HepG2 (cell line): ENCODE data around the gene TRIM59. TPM values are rescaled to one million over a fixed set of nuclear protein-coding genes. Genes with fewer than 3 reads are reported as not detected.

Experiments
- CEBPB ChIP-seq: IDR thresholded peaks from 2 replicates; pipeline ENCODE4 v1.6.1; 2011; ENCODE audit warnings: low read depth, low read length, improper control_type of control experiment, borderline replicate concordance
- ELF1 ChIP-seq: sonication (generic); formaldehyde crosslinking; IDR thresholded peaks from 2 replicates; pipeline ENCODE4 v1.4.0; 2020; ENCODE audit warnings: missing genetic modification reagents
- ELF4 ChIP-seq: sonication (generic); formaldehyde crosslinking; IDR thresholded peaks from 2 replicates; pipeline ENCODE4 v1.5.0; 2020; ENCODE audit warnings: missing genetic modification reagents, mild to moderate bottlenecking, moderate library complexity, borderline replicate concordance
- FOXC1 ChIP-seq: sonication (generic); formaldehyde crosslinking; IDR thresholded peaks from 2 replicates; pipeline ENCODE4 v1.8.0; 2022; ENCODE audit warnings: mild to moderate bottlenecking, missing genetic modification reagents, borderline replicate concordance
- HNRNPLL ChIP-seq: fragments of 200-400 bp; formaldehyde crosslinking; IDR thresholded peaks from 2 replicates; pipeline ENCODE4 v1.6.1; 2017; ENCODE audit warnings: mild to moderate bottlenecking, low read depth, low read length; ENCODE audit not compliant: poor library complexity, severe bottlenecking
- HOXA5 ChIP-seq: sonication (generic); formaldehyde crosslinking; IDR thresholded peaks from 2 replicates; pipeline ENCODE4 v1.4.0; 2020; ENCODE audit warnings: missing genetic modification reagents
- IRF2 ChIP-seq: IDR thresholded peaks from 2 replicates; pipeline ENCODE4 v1.6.1; 2018; ENCODE audit warnings: missing genetic modification reagents, missing compliant biosample characterization
- KDM2A ChIP-seq: sonication (generic); formaldehyde crosslinking; IDR thresholded peaks from 2 replicates; pipeline ENCODE4 v1.4.0; 2020; ENCODE audit warnings: low read depth, missing genetic modification reagents, borderline replicate concordance
- KLF12 ChIP-seq: sonication (generic); formaldehyde crosslinking; IDR thresholded peaks from 2 replicates; pipeline ENCODE4 v1.4.0; 2020; ENCODE audit warnings: missing genetic modification reagents, borderline replicate concordance
- KMT2A ChIP-seq: sonication (generic); formaldehyde crosslinking; IDR thresholded peaks from 2 replicates; pipeline ENCODE4 v1.4.0; 2020; ENCODE audit warnings: missing genetic modification reagents
- NBN ChIP-seq: fragments of 450-650 bp; conservative IDR thresholded peaks from 2 replicates; pipeline ENCODE4 v1.6.1; 2017
- PHF8 ChIP-seq: sonication (generic); formaldehyde crosslinking; IDR thresholded peaks from 2 replicates; pipeline ENCODE4 v1.5.0; 2020; ENCODE audit warnings: missing genetic modification reagents
- RBFOX2 ChIP-seq: fragments of 200-400 bp; formaldehyde crosslinking; IDR thresholded peaks from 2 replicates; pipeline ENCODE4 v1.6.1; 2017; ENCODE audit warnings: low read depth, mild to moderate bottlenecking, low read length
- SMARCE1 ChIP-seq: fragments of 450-650 bp; IDR thresholded peaks from 2 replicates; pipeline ENCODE4 v1.6.1; 2017; ENCODE audit warnings: borderline replicate concordance
- STAG1 ChIP-seq: sonication (generic); formaldehyde crosslinking; IDR thresholded peaks from 2 replicates; pipeline ENCODE4 v1.4.0; 2020; ENCODE audit warnings: missing genetic modification reagents
- U2AF2 ChIP-seq: fragments of 200-400 bp; formaldehyde crosslinking; IDR thresholded peaks from 2 replicates; pipeline ENCODE4 v1.6.1; 2017; ENCODE audit warnings: low read depth, mild to moderate bottlenecking, low read length
- YEATS4 ChIP-seq: sonication (generic); formaldehyde crosslinking; IDR thresholded peaks from 2 replicates; pipeline ENCODE4 v1.4.0; 2020; ENCODE audit warnings: missing genetic modification reagents, borderline replicate concordance
- ZMAT3 ChIP-seq: sonication (generic); formaldehyde crosslinking; conservative IDR thresholded peaks from 2 replicates; pipeline ENCODE4 v1.7.0; 2021; ENCODE audit warnings: missing genetic modification reagents
- ZNF10 ChIP-seq: sonication (generic); formaldehyde crosslinking; IDR thresholded peaks from 2 replicates; pipeline ENCODE4 v1.4.0; 2020; ENCODE audit warnings: mild to moderate bottlenecking, low read depth, missing genetic modification reagents, borderline replicate concordance
- ZNF138 ChIP-seq: sonication (generic); formaldehyde crosslinking; IDR thresholded peaks from 2 replicates; pipeline ENCODE4 v1.5.0; 2020; ENCODE audit warnings: mild to moderate bottlenecking, low read depth, missing genetic modification reagents
- ZNF350 ChIP-seq: sonication (generic); formaldehyde crosslinking; IDR thresholded peaks from 2 replicates; pipeline ENCODE4 v1.4.0; 2020; ENCODE audit warnings: mild to moderate bottlenecking, low read depth, missing genetic modification reagents, borderline replicate concordance
- ZNF446 ChIP-seq: sonication (generic); formaldehyde crosslinking; IDR thresholded peaks from 2 replicates; pipeline ENCODE4 v1.5.0; 2020; ENCODE audit warnings: mild to moderate bottlenecking, missing genetic modification reagents
- ZNF574 ChIP-seq: sonication (generic); formaldehyde crosslinking; IDR thresholded peaks from 2 replicates; pipeline ENCODE4 v1.4.0; 2020; ENCODE audit warnings: missing genetic modification reagents
- ZNF670 ChIP-seq: sonication (generic); formaldehyde crosslinking; IDR thresholded peaks from 2 replicates; pipeline ENCODE4 v1.8.0; 2022; ENCODE audit warnings: mild to moderate bottlenecking, missing genetic modification reagents, borderline replicate concordance
- ZNF709 ChIP-seq: sonication (generic); formaldehyde crosslinking; IDR thresholded peaks from 2 replicates; pipeline ENCODE4 v1.5.0; 2020; ENCODE audit warnings: mild to moderate bottlenecking, missing genetic modification reagents
- ZNF746 ChIP-seq: sonication (generic); formaldehyde crosslinking; IDR thresholded peaks from 2 replicates; pipeline ENCODE4 v1.8.0; 2022; ENCODE audit warnings: mild to moderate bottlenecking, missing genetic modification reagents
- ZNF772 ChIP-seq: sonication (generic); formaldehyde crosslinking; IDR thresholded peaks from 2 replicates; pipeline ENCODE4 v1.5.0; 2020; ENCODE audit warnings: mild to moderate bottlenecking, missing genetic modification reagents
- ZSCAN31 ChIP-seq: sonication (generic); formaldehyde crosslinking; IDR thresholded peaks from 2 replicates; pipeline ENCODE4 v1.5.0; 2020; ENCODE audit warnings: low read depth, mild to moderate bottlenecking, missing genetic modification reagents
- polyA plus RNA-seq, 8 experiments: library from polyadenylated mRNA; depleted of rRNA in 3 of 8; stranded (reverse) in 7 of 8; unstranded in 1 of 8; fragments of >200 nt; fragmentation: Illumina TruSeq in 4 of 8; extraction: Trizol in 4 of 8; gene quantifications; 2 replicates each; pipeline versions ENCODE4 v1.2.1 to v1.2.3, GENCODE V29; 2011 to 2016; ENCODE audit warnings: low read depth in 4 of 8, missing spikeins in 1 of 8, mixed read lengths in 1 of 8; ENCODE audit not compliant: insufficient read depth in 1 of 8
- total RNA-seq, 5 experiments: library from RNA; depleted of rRNA; stranded (reverse); fragments of >200 nt; fragmentation: Illumina TruSeq; extraction: Trizol; gene quantifications; 2 replicates each; pipeline ENCODE4 v1.2.3, GENCODE V29; 2016; ENCODE audit warnings: low read depth in 1 of 5
- TF ChIP-seq, protein P1 (sequence below): IDR thresholded peaks from 2 replicates; pipeline ENCODE4 v1.6.1; 2012; ENCODE audit warnings: inconsistent platforms

Gene TRIM59
- total and polyA plus RNA-seq, 2 of the 13 experiments (the other 11 are each of a cell fraction or from before 2014, with no cell fraction given), result 1.3 to 3.2 TPM

GRCh38 chr3:160400030-160400701 lies 49.4 kb downstream of the TRIM59 start (continued):
- TF ChIP-seq ZNF10 (no peak), ZNF574 (CRISPR knock-in tag) (0 out of 2 replicates have a peak, but pooled peaks have one; percentile 9), IRF2 (CRISPR knock-in tag) (0 out of 2 replicates have a peak, but pooled peaks have one; percentile 2), RBFOX2 (0 out of 2 replicates have a peak, but pooled peaks have one; percentile 3), U2AF2 (no peak), NBN (no peak), ZNF670 (CRISPR knock-in tag) (0 out of 2 replicates have a peak, but pooled peaks have one; percentile 17), FOXC1 (0 out of 2 replicates have a peak, but pooled peaks have one; percentile 48), ZMAT3 (CRISPR knock-in tag) (peak; percentile 30; the same call in 1 of the 2 replicates), ZNF709 (CRISPR knock-in tag) (0 out of 2 replicates have a peak, but pooled peaks have one; percentile 50), ELF1 (CRISPR knock-in tag) (no peak), SMARCE1 (no peak), ZNF772 (peak; percentile 13; the same call in 1 of the 2 replicates), PHF8 (peak; percentile 32; the same call in 1 of the 2 replicates), KDM2A (CRISPR knock-in tag) (no peak), ELF4 (CRISPR knock-in tag) (0 out of 2 replicates have a peak, but pooled peaks have one; percentile 43), HOXA5 (CRISPR knock-in tag) (no peak), KLF12 (CRISPR knock-in tag) (0 out of 2 replicates have a peak, but pooled peaks have one; percentile 2), CEBPB (0 out of 2 replicates have a peak, but pooled peaks have one; percentile 6), ZNF350 (0 out of 2 replicates have a peak, but pooled peaks have one; percentile 11), YEATS4 (CRISPR knock-in tag) (0 out of 2 replicates have a peak, but pooled peaks have one; percentile 39), STAG1 (CRISPR knock-in tag) (no peak), HNRNPLL (peak; percentile 54), ZNF138 (CRISPR knock-in tag) (0 out of 2 replicates have a peak, but pooled peaks have one; percentile 38), ZSCAN31 (CRISPR knock-in tag) (0 out of 2 replicates have a peak, but pooled peaks have one; percentile 6), KMT2A (CRISPR knock-in tag) (peak; percentile 79; the same call in 1 of the 2 replicates), ZNF446 (CRISPR knock-in tag) (0 out of 2 replicates have a peak, but pooled peaks have one; percentile 2), ZNF746 (CRISPR knock-in tag) (0 out of 2 replicates have a peak, but pooled peaks have one; percentile 12)
- TF ChIP-seq, protein P1, sequence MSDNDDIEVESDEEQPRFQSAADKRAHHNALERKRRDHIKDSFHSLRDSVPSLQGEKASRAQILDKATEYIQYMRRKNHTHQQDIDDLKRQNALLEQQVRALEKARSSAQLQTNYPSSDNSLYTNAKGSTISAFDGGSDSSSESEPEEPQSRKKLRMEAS, result no peak; the same call in 1 of the 2 replicates
